Hepatocyte (in vitro differentiated cells): Measurements from ENCODE around the gene BRAP.

Source experiments
- EZH2phosphoT487 ChIP-seq: fragments of 200-600 bp; sonication (generic); IDR thresholded peaks from one replicate; pipeline ENCODE4 v1.6.1; 2018; ENCODE audit warnings: antibody characterized with exemption, mild to moderate bottlenecking, low read depth, moderate library complexity; ENCODE audit not compliant: unreplicated experiment, severe bottlenecking
- TF ChIP-seq, protein P1 (sequence below): fragments of 200-600 bp; sonication (generic); IDR thresholded peaks from 2 replicates; pipeline ENCODE4 v1.5.1; 2016; ENCODE audit warnings: antibody characterized with exemption, mild to moderate bottlenecking; ENCODE audit not compliant: poor library complexity

DNA sequence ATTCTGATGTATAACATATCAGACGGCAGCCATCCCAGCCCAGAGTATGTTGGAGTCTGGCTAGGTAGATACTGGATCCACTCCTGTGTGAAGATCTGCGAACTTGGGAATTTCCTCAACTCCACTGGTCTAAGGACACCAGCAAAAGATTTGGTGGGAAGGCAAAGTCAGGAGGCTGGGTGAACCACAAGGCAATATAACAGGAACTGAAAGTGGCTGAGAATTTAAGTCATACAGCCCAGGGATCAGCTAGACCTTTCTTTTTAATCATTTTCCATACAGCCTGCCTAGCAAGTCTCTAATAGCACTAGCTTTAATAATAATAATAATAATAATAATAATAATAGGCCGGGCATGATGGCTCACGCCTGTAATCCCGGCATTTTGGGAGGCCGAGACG lies 34.8 kb downstream of the BRAP start:
- TF ChIP-seq, protein P1, sequence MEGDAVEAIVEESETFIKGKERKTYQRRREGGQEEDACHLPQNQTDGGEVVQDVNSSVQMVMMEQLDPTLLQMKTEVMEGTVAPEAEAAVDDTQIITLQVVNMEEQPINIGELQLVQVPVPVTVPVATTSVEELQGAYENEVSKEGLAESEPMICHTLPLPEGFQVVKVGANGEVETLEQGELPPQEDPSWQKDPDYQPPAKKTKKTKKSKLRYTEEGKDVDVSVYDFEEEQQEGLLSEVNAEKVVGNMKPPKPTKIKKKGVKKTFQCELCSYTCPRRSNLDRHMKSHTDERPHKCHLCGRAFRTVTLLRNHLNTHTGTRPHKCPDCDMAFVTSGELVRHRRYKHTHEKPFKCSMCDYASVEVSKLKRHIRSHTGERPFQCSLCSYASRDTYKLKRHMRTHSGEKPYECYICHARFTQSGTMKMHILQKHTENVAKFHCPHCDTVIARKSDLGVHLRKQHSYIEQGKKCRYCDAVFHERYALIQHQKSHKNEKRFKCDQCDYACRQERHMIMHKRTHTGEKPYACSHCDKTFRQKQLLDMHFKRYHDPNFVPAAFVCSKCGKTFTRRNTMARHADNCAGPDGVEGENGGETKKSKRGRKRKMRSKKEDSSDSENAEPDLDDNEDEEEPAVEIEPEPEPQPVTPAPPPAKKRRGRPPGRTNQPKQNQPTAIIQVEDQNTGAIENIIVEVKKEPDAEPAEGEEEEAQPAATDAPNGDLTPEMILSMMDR, result no peak
- no peak for TF ChIP-seq EZH2phosphoT487
